GM18861 (cell line): Measurements from ENCODE around the gene EME2.

ENCODE experiments used
- ATAC-seq: cut with Tn5 transposase; IDR thresholded peaks from one replicate; pipeline ENCODE4 v1.9.1; 2021; ENCODE audit not compliant: unreplicated experiment

EME2 gene

GRCh38 chr16:1777375-1778199 is 5.0 kb downstream of the EME2 start:
- no peak for ATAC-seq

- ATAC-seq: no peak
Observed at GRCh38 chr16:1778200-1779179, 5.9 kb downstream of the EME2 start.

GRCh38 chr16:1779234-1779701 is 6.7 kb downstream of the EME2 start:
- no peak for ATAC-seq

GRCh38 chr16:1779741-1780676 is 7.4 kb downstream of the EME2 start:
- ATAC-seq: no peak

GRCh38 chr16:1780677-1781072 is 8.1 kb downstream of the EME2 start:
- no peak for ATAC-seq

DNA sequence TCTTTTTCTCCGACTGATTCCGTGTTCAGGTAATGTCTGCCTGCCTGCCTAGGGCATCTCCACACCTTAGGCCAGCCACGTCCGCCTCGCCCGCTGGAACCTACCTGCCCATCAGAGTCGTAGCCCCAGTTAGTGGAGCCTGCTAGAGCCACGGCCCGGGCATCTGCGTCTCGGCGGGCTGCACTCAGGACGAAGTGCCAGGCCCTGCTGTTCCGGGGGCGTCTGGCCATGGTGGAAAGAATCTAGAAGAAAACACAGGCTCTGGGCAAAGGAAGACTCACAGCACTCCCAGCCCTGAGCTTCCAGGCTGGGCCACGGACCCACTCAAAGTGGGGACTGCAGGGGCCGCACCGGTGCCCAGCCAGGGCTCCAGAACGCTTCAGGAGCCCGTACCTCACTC is 8.6 kb downstream of the EME2 start:
- ATAC-seq: no peak

- no peak for ATAC-seq
Observed at GRCh38 chr16:1781758-1782407, 9.3 kb downstream of the EME2 start.

DNA sequence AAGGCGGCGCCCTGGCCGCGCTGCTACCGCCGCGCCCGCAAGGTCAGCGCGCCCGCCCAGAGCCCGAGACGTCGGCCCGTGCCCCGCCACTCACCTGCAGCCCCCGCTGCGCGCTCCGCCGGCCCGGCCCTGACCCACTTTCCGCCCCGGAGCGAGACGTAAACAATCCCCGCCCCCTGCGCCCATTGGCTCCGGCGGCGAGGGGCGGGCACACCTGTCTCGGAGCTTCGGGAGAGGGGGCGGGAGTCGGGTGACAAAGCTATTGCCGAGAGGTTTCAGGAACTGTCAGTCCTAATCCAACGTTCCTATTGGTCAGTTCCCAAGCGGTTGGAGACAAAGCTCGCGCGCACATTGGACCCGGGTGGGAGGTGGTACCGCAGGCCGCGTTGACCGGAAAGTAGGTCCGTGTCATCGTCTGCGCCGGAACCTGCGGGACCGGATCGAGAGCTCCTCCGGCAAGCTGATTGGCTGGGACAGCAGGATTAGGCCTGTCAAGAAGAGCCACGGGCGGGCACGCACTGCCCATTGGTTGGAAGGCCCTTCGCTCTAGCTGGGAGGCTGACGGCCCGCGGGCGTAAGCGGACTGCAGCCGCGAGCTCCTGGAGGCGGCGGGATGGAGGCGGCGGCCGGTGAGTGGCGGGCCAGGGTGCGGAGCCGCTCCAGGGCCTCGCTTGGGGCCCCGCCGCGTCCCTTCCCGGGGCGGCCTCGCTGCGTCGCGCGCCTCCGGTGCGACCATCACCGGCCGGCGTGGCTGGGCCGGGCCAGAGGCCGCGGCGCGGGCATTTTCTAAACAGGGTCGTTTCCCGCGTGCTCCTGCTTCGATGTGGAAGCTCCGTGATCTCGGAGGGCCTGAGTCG is 10.0 kb downstream of the EME2 start, which contains the start of the genes NUBP2 and SPSB3:
TSS of gene NUBP2 (plus strand) at position 553 of the 857 bp plus-strand sequence. CDS start at position 614, 61 bp downstream.
TSS of gene SPSB3 (minus strand) at position 164 of the 857 bp plus-strand sequence. CDS start 1,088 bp downstream, outside the sequence.
- peak; percentile 76 for ATAC-seq

- ATAC-seq: no peak
Observed at GRCh38 chr16:1784977-1785845, 12.6 kb downstream of the EME2 start.

DNA sequence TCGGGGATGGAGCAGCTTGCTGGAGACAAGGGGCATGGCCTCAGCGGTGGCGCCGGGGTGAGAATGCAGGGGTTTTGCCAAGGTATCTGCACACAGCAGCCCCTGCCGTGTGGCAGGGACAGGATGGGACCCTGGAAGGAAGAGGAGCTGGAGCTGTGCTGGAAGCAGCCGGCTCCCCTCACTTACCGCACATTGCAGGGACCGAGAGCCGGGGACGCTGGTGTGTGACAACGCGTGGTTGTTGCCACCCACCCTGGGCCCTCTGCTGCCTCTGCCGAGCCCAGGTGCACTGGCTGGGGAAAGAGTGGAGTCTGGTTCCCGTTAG is 13.2 kb downstream of the EME2 start:
- ATAC-seq: no peak

- ATAC-seq: no peak
Observed at GRCh38 chr16:1786242-1787055, 13.8 kb downstream of the EME2 start.

DNA sequence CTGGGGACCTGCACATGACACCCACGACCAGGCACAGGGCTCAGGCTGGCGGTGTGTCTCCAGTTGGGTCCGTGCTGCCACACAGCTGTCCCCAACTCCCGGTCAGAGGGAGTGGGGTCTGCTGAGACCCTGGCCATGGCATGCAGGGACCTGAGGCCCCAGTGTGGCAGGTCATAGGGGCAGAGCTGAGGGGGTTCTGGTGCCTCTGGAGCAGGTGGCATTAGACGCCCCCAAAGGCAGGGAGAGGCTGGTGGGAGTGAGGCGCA is 14.4 kb downstream of the EME2 start:
- ATAC-seq: no peak

GRCh38 chr16:1787322-1788094 is 14.9 kb downstream of the EME2 start:
- no peak for ATAC-seq

- no peak for ATAC-seq
Observed at GRCh38 chr16:1788095-1788707, 15.6 kb downstream of the EME2 start.

GRCh38 chr16:1788708-1789100 is 16.1 kb downstream of the EME2 start:
- ATAC-seq: no peak

DNA sequence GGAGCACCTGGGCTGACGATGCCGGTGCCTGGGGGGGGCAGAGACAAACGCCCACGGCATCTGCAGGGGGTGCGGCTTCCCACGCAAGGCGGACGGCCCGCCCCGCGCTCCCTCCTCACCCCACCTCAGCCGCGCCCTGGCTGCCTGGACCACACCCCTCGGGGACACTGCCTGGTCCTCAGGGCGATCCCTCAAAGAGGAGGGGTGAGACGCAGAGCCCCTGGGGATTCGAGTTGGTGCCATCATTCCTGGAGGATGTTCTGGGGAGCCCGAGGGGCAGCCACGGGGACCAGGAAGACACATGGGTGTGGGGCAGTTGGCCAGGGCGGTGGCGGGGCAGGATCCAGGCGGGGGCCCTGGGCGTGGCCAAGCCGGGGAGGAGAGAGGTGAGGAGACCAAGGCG is 17.0 kb downstream of the EME2 start:
- ATAC-seq: no peak
